Testis (tissue), 3 donors: ENCODE data around the gene UBE2E1. TPM values are rescaled to one million over a fixed set of nuclear protein-coding genes. Genes with fewer than 3 reads are reported as not detected.
A peak's percentile ranks its signal among the peaks of the same experiment; 100 is the strongest.

ENCODE experiments used
- DNase-seq: peaks from one replicate; pipeline ENCODE4 v3.0.0-alpha.2; 2019
- H3K27ac ChIP-seq, 2 donors: fragments of 200-600 bp; sonication (generic); one replicate each; pipeline ENCODE4 v1.5.1; 2019
- H3K27me3 ChIP-seq: fragments of 200-600 bp; sonication (generic); one replicate; pipeline ENCODE4 v1.5.1; 2019
- H3K36me3 ChIP-seq: fragments of 200-600 bp; sonication (generic); one replicate; pipeline ENCODE4 v1.5.1; 2017; ENCODE audit warnings: low read depth; ENCODE audit errors: missing control alignments
- H3K4me1 ChIP-seq: fragments of 200-600 bp; sonication (generic); one replicate; pipeline ENCODE4 v1.5.1; 2019
- H3K4me3 ChIP-seq, 2 donors: fragments of 200-600 bp; sonication (generic); one replicate each; pipeline ENCODE4 v1.5.1; 2017 to 2019
- H3K9me3 ChIP-seq: fragments of 200-600 bp; sonication (generic); one replicate; pipeline ENCODE4 v1.5.1; 2017
- POLR2A ChIP-seq: fragments of 450-650 bp; IDR thresholded peaks from one replicate; pipeline ENCODE4 v1.6.1; 2017; ENCODE audit warnings: antibody characterized with exemption, mild to moderate bottlenecking, moderate library complexity
- WGBS, 2 donors: methylation state at CpG; one replicate each; pipeline ENCODE4 v1.1.5; 2018; 5-methylcytosine and 5-hydroxymethylcytosine counted together
- intact Hi-C: fragments of 100-400 bp; cut with DNase I; formaldehyde crosslinking; loops from one replicate; pipeline ENCODE4 v1.15.1; 2023; ENCODE audit warnings: low total_unique reads
- polyA plus RNA-seq: library from polyadenylated mRNA; stranded (reverse); fragments of 350-450 nt; fragmentation: Illumina TruSeq; extraction: RNeasy Lipid Tissue Mini Kit (QIAGEN cat#74804); gene quantifications from one replicate; pipeline ENCODE4 v1.2.3, GENCODE V29; 2014; ENCODE audit warnings: low read depth, low replicate concordance; ENCODE audit not compliant: insufficient read depth
- total RNA-seq, 2 donors: library from RNA; depleted of rRNA; stranded (reverse); fragments of >200 nt; gene quantifications; one replicate each; pipeline ENCODE4 v1.2.3, GENCODE V29; 2016
- TF ChIP-seq, protein P1 (sequence below), 3 experiments: fragments of 450-650 bp in 2 of 3; fragments of 200-600 bp in 1 of 3; sonication (generic) in 1 of 3; IDR thresholded peaks; one replicate each; pipeline ENCODE4 v1.5.1; 2016 to 2019; ENCODE audit warnings: antibody characterized with exemption in 3 of 3, mild to moderate bottlenecking in 2 of 3, moderate library complexity in 1 of 3

UBE2E1 gene
- total and polyA plus RNA-seq, 3 donors from 2014 or later, result 68.7 to 89.5 (median 82.2) TPM

GRCh38 chr3:23760871-23761373 lies 44.8 kb upstream of the UBE2E1 start:
- Histone ChIP-seq H3K4me1 (peaks cover 10% of the 10 kb centered on the region), H3K27me3 (no peaks in the 10 kb centered on the region), H3K4me3 (no peak overlapping the region), H3K27ac (no peak overlapping the region), H3K36me3 (no peaks in the 10 kb centered on the region), H3K9me3 (no peaks in the 10 kb centered on the region)
- WGBS, 2 donors, result 86 to 90% methylated on average over 6 to 7 of the region's 7 CpGs
- TF ChIP-seq, protein P1, sequence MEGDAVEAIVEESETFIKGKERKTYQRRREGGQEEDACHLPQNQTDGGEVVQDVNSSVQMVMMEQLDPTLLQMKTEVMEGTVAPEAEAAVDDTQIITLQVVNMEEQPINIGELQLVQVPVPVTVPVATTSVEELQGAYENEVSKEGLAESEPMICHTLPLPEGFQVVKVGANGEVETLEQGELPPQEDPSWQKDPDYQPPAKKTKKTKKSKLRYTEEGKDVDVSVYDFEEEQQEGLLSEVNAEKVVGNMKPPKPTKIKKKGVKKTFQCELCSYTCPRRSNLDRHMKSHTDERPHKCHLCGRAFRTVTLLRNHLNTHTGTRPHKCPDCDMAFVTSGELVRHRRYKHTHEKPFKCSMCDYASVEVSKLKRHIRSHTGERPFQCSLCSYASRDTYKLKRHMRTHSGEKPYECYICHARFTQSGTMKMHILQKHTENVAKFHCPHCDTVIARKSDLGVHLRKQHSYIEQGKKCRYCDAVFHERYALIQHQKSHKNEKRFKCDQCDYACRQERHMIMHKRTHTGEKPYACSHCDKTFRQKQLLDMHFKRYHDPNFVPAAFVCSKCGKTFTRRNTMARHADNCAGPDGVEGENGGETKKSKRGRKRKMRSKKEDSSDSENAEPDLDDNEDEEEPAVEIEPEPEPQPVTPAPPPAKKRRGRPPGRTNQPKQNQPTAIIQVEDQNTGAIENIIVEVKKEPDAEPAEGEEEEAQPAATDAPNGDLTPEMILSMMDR (IDR thresholded peaks at IDR 0.05), result no peak
- no peak for TF ChIP-seq POLR2A
- intact Hi-C loops, result no loop called here
- DNase-seq, result no peak

GRCh38 chr3:23761440-23761896 lies 44.3 kb upstream of the UBE2E1 start:
- Histone ChIP-seq H3K4me3 (no peak overlapping the region), H3K27me3 (no peaks in the 10 kb centered on the region), H3K27ac (no peak overlapping the region), H3K36me3 (no peaks in the 10 kb centered on the region), H3K9me3 (no peaks in the 10 kb centered on the region), H3K4me1 (peaks cover 10% of the 10 kb centered on the region)
- no peak for TF ChIP-seq POLR2A
- TF ChIP-seq, protein P1 (IDR thresholded peaks at IDR 0.05), result peak in 1 of 3 experiments; percentile 4
- intact Hi-C loops, result no loop called here
- DNase-seq, result no peak
- 78 to 85% methylated on average over 2 of the region's 2 CpGs for WGBS, 2 donors

GRCh38 chr3:23762214-23762613 lies 43.5 kb upstream of the UBE2E1 start:
- H3K9me3 ChIP-seq, result no peaks in the 10 kb centered on the region
- no peaks in the 10 kb centered on the region for H3K27me3 ChIP-seq
- H3K27ac ChIP-seq, result peak overlapping the region; percentile 69 to 79
- no peaks in the 10 kb centered on the region for H3K36me3 ChIP-seq
- intact Hi-C loops, result no loop called here
- no peak overlapping the region for H3K4me3 ChIP-seq
- DNase-seq, result no peak
- WGBS, 2 donors, result 74 to 82% methylated on average over 7 of the region's 7 CpGs
- H3K4me1 ChIP-seq, result peaks cover 4% of the 10 kb centered on the region
- TF ChIP-seq POLR2A, result no peak
- TF ChIP-seq, protein P1 (IDR thresholded peaks at IDR 0.05), result no peak

GRCh38 chr3:23762759-23763477 lies 42.8 kb upstream of the UBE2E1 start:
- WGBS, 2 donors, result 2% methylated on average over 12 of the region's 12 CpGs
- peak overlapping the region in 1 of 2 donors; percentile 1 for H3K4me3 ChIP-seq
- no peaks in the 10 kb centered on the region for H3K4me1 ChIP-seq
- no peaks in the 10 kb centered on the region for H3K27me3 ChIP-seq
- TF ChIP-seq, protein P1 (IDR thresholded peaks at IDR 0.05), result no peak
- TF ChIP-seq POLR2A, result no peak
- intact Hi-C loops, result no loop called here
- no peaks in the 10 kb centered on the region for H3K9me3 ChIP-seq
- H3K27ac ChIP-seq, result peak overlapping the region; percentile 69 to 79
- DNase-seq, result peak; percentile 52
- H3K36me3 ChIP-seq, result no peaks in the 10 kb centered on the region
